ENCODE measurements around the gene CDCA8. TPM values are rescaled to one million over a fixed set of nuclear protein-coding genes. Genes with fewer than 3 reads are reported as not detected.

CDCA8 gene
- total RNA-seq, 1 donor from 2014 or later: 0.78 TPM

DNA sequence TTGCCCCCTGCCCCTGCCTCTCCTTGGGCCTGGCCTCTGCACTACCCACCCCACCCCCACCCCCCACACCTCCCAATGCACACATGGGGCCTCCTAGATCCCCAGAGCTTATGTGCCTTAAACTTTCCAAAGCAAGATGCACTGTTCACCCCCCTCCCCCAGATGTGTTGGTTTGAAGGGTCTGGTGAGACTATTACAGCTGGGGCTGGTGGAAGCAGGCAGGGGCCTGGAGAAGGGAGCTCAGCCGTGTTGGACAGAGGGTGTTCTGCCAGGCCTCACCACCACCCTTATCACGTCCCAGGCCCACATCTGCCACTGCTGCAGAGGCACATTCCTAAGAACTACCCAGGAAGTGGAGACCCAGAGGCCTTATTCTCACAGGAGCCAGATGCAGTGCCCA, 39.3 kb upstream of the CDCA8 start:
- Histone ChIP-seq H3K27ac (no peak overlapping the region), H3K9me3 (no peaks in the 10 kb centered on the region), H3K36me3 (no peaks in the 10 kb centered on the region), H3K4me1 (no peaks in the 10 kb centered on the region), H3K4me3 (no peak overlapping the region), H3K27me3 (no peaks in the 10 kb centered on the region)
- no peak for DNase-seq
- no peak for ATAC-seq
- no peak for TF ChIP-seq CTCF (IDR thresholded peaks at IDR 0.05)
- intact Hi-C loops (cut with DNase I): no loop called here

DNA sequence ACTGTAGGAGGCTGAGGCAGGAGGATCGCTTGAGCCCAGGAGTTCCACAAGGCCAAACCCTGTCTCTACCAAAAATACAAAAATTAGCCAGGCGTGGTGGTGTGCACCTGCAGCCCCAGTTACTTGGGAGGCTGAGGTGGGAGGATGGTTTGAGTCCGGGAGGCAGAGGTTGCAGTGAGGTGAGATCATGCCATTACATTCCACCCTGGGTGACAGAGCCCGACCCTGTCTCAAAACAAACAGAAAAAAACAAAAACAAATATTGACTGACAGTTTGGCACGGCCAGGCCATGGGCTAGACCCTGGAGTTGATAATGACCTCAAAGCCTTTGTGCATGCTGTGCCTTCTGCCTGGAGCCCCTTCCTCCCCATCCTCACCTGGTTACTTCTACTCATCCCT, 38.4 kb upstream of the CDCA8 start:
- Histone ChIP-seq H3K4me3 (no peak overlapping the region), H3K4me1 (no peaks in the 10 kb centered on the region), H3K27me3 (no peaks in the 10 kb centered on the region), H3K36me3 (no peaks in the 10 kb centered on the region), H3K9me3 (no peaks in the 10 kb centered on the region), H3K27ac (no peak overlapping the region)
- intact Hi-C loops (cut with DNase I): no loop called here
- TF ChIP-seq CTCF (IDR thresholded peaks at IDR 0.05): no peak
- DNase-seq (no peak), ATAC-seq (no peak)

DNA sequence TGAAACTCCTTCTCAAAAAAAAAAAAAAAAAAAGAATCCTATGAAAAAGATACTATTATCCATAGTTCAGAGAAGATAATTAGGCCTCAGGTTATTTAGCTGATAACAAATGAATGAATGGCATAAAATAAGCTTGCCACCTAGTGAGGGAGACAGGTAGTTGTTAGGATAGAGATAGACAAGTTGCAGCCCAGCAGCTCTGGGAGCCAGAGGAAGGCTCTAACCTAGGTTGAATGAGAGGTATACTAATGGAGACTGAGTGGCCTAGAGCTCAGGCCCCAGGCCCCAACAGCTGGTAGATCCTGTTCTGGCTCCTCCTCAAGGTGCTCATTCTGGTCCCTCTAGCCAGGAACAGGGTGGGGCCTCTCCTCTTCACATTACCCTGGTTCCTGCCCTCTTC, 37.0 kb upstream of the CDCA8 start:
- H3K4me3 ChIP-seq: no peak overlapping the region
- ATAC-seq (no peak), DNase-seq (no peak)
- no peaks in the 10 kb centered on the region for H3K9me3 ChIP-seq
- H3K27ac ChIP-seq: no peak overlapping the region
- no peaks in the 10 kb centered on the region for H3K4me1 ChIP-seq
- TF ChIP-seq CTCF (IDR thresholded peaks at IDR 0.05): no peak
- no peaks in the 10 kb centered on the region for H3K27me3 ChIP-seq
- intact Hi-C loops (cut with DNase I): no loop called here
- no peaks in the 10 kb centered on the region for H3K36me3 ChIP-seq

GRCh38 chr1:37656026-37656425, 36.3 kb upstream of the CDCA8 start:
- peak; percentile 5 for ATAC-seq
- Histone ChIP-seq H3K4me1 (no peaks in the 10 kb centered on the region), H3K4me3 (no peak overlapping the region), H3K27me3 (no peaks in the 10 kb centered on the region), H3K36me3 (no peaks in the 10 kb centered on the region), H3K27ac (no peak overlapping the region), H3K9me3 (no peaks in the 10 kb centered on the region)
- intact Hi-C loops (cut with DNase I): no loop called here
- DNase-seq: no peak
- no peak for TF ChIP-seq CTCF (IDR thresholded peaks at IDR 0.05)

DNA sequence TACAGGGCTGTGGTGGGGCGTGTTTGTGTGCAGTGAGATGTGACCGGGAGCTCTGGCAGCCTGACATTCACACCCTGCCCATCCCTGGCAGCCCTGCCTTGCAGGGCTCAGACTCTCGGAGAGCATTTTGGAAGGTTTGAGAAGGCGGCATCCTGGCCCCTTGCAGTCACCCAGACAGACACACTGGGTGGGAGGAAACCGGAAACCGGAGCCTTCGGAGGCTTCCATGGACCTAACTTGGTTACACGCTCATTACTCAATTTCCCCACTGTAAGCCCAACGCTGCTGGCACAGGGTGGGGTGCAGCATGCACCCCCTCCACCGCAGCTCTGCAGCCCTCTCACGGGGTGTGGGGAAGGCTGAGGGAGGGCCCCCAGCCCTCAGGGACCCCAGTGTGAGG, 35.4 kb upstream of the CDCA8 start:
- DNase-seq (no peak), ATAC-seq (no peak)
- Histone ChIP-seq H3K4me1 (no peaks in the 10 kb centered on the region), H3K27ac (no peak overlapping the region), H3K36me3 (no peaks in the 10 kb centered on the region), H3K4me3 (no peak overlapping the region), H3K9me3 (no peaks in the 10 kb centered on the region), H3K27me3 (no peaks in the 10 kb centered on the region)
- intact Hi-C loops (cut with DNase I): no loop called here
- no peak for TF ChIP-seq CTCF (IDR thresholded peaks at IDR 0.05)
